Transverse colon (tissue), 4 donors: ENCODE measurements around the gene COX5A. TPM values are rescaled to one million over a fixed set of nuclear protein-coding genes. Genes with fewer than 3 reads are reported as not detected.
"Not testable (repeated sequence)": the region's sequence is repeated elsewhere in the genome, so short reads cannot be mapped to it uniquely, and the experiment has no call there.

Source experiments
- DNase-seq: peaks from one replicate; pipeline ENCODE4 v3.0.0-alpha.2; 2019
- H3K27ac ChIP-seq, 4 donors: fragments of 200-600 bp; sonication (generic); 2 replicates each; pipeline ENCODE4 v1.5.1; 2016 to 2018; ENCODE audit warnings: inconsistent platforms in 4 of 4
- H3K27me3 ChIP-seq: fragments of 200-600 bp; sonication (generic); 2 replicates; pipeline ENCODE4 v1.5.1; 2017; ENCODE audit warnings: inconsistent platforms
- H3K36me3 ChIP-seq, 4 donors: fragments of 200-600 bp; sonication (generic); 2 replicates each; pipeline ENCODE4 v1.5.1; 2017 to 2019; ENCODE audit warnings: inconsistent platforms in 4 of 4
- H3K4me1 ChIP-seq, 4 donors: fragments of 200-600 bp; sonication (generic); 2 replicates each; pipeline ENCODE4 v1.5.1; 2017 to 2020; ENCODE audit warnings: inconsistent platforms in 4 of 4
- H3K4me3 ChIP-seq, 4 donors: fragments of 200-600 bp; sonication (generic); 1 replicate in 1 of 4; 2 replicates in 3 of 4; pipeline versions ENCODE4 v1.5.1 to v1.6.1; 2017 to 2019; ENCODE audit warnings: inconsistent platforms in 4 of 4
- H3K9me3 ChIP-seq, 2 donors: fragments of 200-600 bp; sonication (generic); 2 replicates each; pipeline ENCODE4 v1.5.1; 2017 to 2019; ENCODE audit warnings: inconsistent platforms in 2 of 2
- CTCF ChIP-seq, 5 experiments: fragments of 200-600 bp in 3 of 5; fragments of 450-650 bp in 2 of 5; sonication (generic) in 3 of 5; IDR thresholded peaks; 1 replicate in 2 of 5; 2 replicates in 3 of 5; pipeline ENCODE4 v1.5.1; 2016 to 2017; ENCODE audit warnings: antibody characterized with exemption in 5 of 5, inconsistent platforms in 3 of 5, mild to moderate bottlenecking in 2 of 5, moderate library complexity in 1 of 5
- EP300 ChIP-seq: sonication (generic); formaldehyde crosslinking; IDR thresholded peaks from one replicate; pipeline ENCODE4 v1.6.1; 2017; ENCODE audit warnings: antibody characterized with exemption, low read depth
- POLR2A ChIP-seq: fragments of 450-650 bp; IDR thresholded peaks from one replicate; pipeline ENCODE4 v1.6.1; 2016; ENCODE audit warnings: antibody characterized with exemption, mild to moderate bottlenecking, moderate library complexity
- POLR2AphosphoS5 ChIP-seq, 3 donors: sonication (generic); formaldehyde crosslinking; IDR thresholded peaks; one replicate each; pipeline ENCODE4 v1.6.1; 2016; ENCODE audit warnings: antibody characterized with exemption in 3 of 3
- WGBS, 2 donors: methylation state at CpG; one replicate each; pipeline ENCODE4 v1.1.5; 2018; ENCODE audit warnings: low coverage in 1 of 2; 5-methylcytosine and 5-hydroxymethylcytosine counted together
- in situ Hi-C, 4 donors: fragments of 200-750 bp; cut with MboI; loops; one replicate each; pipeline versions ENCODE4 v1.15.0 to v1.15.1; 2017; ENCODE audit warnings: low sequenced_read_pairs in 3 of 4, low pct_ligation_motif_present in 1 of 4, low pct_unique_long_range_greater_than_20kb in 1 of 4
- intact Hi-C: fragments of 100-400 bp; cut with DNase I; formaldehyde crosslinking; loops from one replicate; pipeline ENCODE4 v1.15.1; 2023; ENCODE audit warnings: low total_unique reads
- total RNA-seq, 4 donors: library from RNA; depleted of rRNA; stranded (reverse); fragments of >200 nt; gene quantifications; one replicate each; pipeline ENCODE4 v1.1.0, GENCODE V29; 2016

The COX5A gene
- total RNA-seq, 4 donors from 2014 or later: 135 to 437 (median 219) TPM

- H3K36me3 ChIP-seq: no peaks in the 10 kb centered on the region
- no peak overlapping the region for H3K27ac ChIP-seq
- in situ Hi-C loops (loop anchor here in 2 of 4 donors (5.0 to 25.0 kb wide), 2 partner anchors 184 to 314 kb away; no protein-coding TSS in a partner anchor), intact Hi-C loops (loop anchor here (5.0 to 10.0 kb wide), 2 partner anchors 106 to 179 kb away; partner anchors contain the start of gene ULK3)
- no peaks in the 10 kb centered on the region for H3K27me3 ChIP-seq
- peaks cover 19 to 25% (median 22%) of the 10 kb centered on the region in 4 donors for H3K4me1 ChIP-seq
- no peak overlapping the region for H3K4me3 ChIP-seq
- DNase-seq: no peak
- H3K9me3 ChIP-seq: no peaks in the 10 kb centered on the region
- TF ChIP-seq EP300: no peak
- TF ChIP-seq POLR2AphosphoS5 (IDR thresholded peaks at IDR 0.05): no peak
- no peak for TF ChIP-seq POLR2A
- TF ChIP-seq CTCF (IDR thresholded peaks at IDR 0.05): no peak
- 63% methylated on average over 3 of the region's 3 CpGs; no CpG with 5 or more reads in 1 of the 2 donors for WGBS, 2 donors
Observed at GRCh38 chr15:74951006-74951405, 13.1 kb upstream of the COX5A start.

GRCh38 chr15:74950078-74950908 is 12.4 kb upstream of the COX5A start:
- TF ChIP-seq EP300 (no peak), CTCF (IDR thresholded peaks at IDR 0.05) (peak; percentile 96 to 99 (median 99))
- intact Hi-C loops (loop anchor here (5.0 to 10.0 kb wide), 2 partner anchors 105 to 178 kb away; partner anchors contain the start of gene ULK3), in situ Hi-C loops (loop anchor here in 2 of 4 donors (5.0 to 25.0 kb wide), 2 partner anchors 183 to 313 kb away; no protein-coding TSS in a partner anchor)
- 21 to 60% methylated on average over 2 to 7 of the region's 7 CpGs for WGBS, 2 donors
- DNase-seq: peak; percentile 84
- no peak overlapping the region for H3K4me3 ChIP-seq
- H3K36me3 ChIP-seq: no peaks in the 10 kb centered on the region
- no peaks in the 10 kb centered on the region for H3K27me3 ChIP-seq
- H3K4me1 ChIP-seq: peaks cover 12 to 18% (median 15%) of the 10 kb centered on the region in 4 donors
- no peak overlapping the region for H3K27ac ChIP-seq
- H3K9me3 ChIP-seq: no peaks in the 10 kb centered on the region

- Histone ChIP-seq H3K36me3 (no peaks in the 10 kb centered on the region), H3K27ac (peak overlapping the region; percentile 97 to 99 (median 98)), H3K4me1 (peaks cover 10 to 52% (median 40%) of the 10 kb centered on the region in 4 donors), H3K27me3 (no peaks in the 10 kb centered on the region), H3K9me3 (no peaks in the 10 kb centered on the region), H3K4me3 (peak overlapping the region; percentile 70 to 89 (median 80))
- WGBS, 2 donors: 0% methylated on average over 7 to 16 of the region's 18 CpGs
- intact Hi-C loops: no loop called here
- no peak for TF ChIP-seq POLR2A
- no peak for TF ChIP-seq CTCF (IDR thresholded peaks at IDR 0.05)
- no peak for TF ChIP-seq POLR2AphosphoS5 (IDR thresholded peaks at IDR 0.05)
- no peak for TF ChIP-seq EP300
- in situ Hi-C loops: loop anchor here in 2 of 4 donors (25.0 kb wide), 1 partner anchor 300 kb away; no protein-coding TSS in a partner anchor
- DNase-seq: no peak
Observed at GRCh38 chr15:74937272-74937589, 642 bp downstream of the COX5A start.

GRCh38 chr15:74935193-74935592 is 2.7 kb downstream of the COX5A start:
- peaks cover 10 to 71% (median 47%) of the 10 kb centered on the region in 4 donors for H3K4me1 ChIP-seq
- 51 to 53% methylated on average over 2 to 3 of the region's 3 CpGs for WGBS, 2 donors
- in situ Hi-C loops: loop anchor here in 2 of 4 donors (25.0 kb wide), 1 partner anchor 298 kb away; no protein-coding TSS in a partner anchor
- H3K27me3 ChIP-seq, H3K36me3 ChIP-seq, intact Hi-C loops, H3K9me3 ChIP-seq: not testable (repeated sequence)
- peak in 1 of 5 experiments; percentile 10 for TF ChIP-seq CTCF (IDR thresholded peaks at IDR 0.05)
- peak overlapping the region in 2 of 4 donors; percentile 70 to 87 for H3K4me3 ChIP-seq
- peak overlapping the region; percentile 97 to 99 (median 98) for H3K27ac ChIP-seq
- DNase-seq: peak; percentile 48
